NCI-H1048 (cell line): ENCODE data around the gene S100A16.
"Not testable (repeated sequence)": the region's sequence is repeated elsewhere in the genome, so short reads cannot be mapped to it uniquely, and the experiment has no call there.

ENCODE experiments used
- DNase-seq: peaks from one replicate; lab custom pipeline; 2025; lab: John Stamatoyannopoulos, UW

The S100A16 gene

GRCh38 chr1:153562021-153562420 is 50.9 kb downstream of the S100A16 start:
- not testable (repeated sequence) for DNase-seq

DNA sequence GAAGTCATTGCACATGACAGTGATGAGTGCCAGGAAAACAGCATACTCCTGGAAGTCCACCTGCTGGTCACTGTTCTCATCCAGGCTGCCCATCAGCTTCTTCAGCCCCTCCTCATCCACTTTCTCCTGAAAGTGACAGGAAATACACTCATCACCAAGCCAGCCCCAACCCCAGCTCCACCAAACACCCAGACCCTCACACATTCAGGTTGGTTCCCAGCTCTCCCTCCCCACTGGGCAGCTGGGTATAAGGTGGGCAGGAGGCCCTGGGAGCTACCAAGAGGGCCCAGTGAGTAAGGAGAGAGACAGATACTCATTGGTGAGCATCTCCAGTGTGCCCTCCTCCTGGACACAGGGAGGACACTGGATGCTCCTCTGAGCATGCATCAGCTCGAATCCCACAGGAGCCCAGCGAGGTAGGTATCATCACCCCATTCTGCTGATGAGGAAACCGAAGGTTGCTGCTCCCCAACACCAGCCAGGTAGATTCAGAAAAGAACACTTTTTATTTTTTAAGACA is 51.4 kb downstream of the S100A16 start:
- no peak for DNase-seq

DNA sequence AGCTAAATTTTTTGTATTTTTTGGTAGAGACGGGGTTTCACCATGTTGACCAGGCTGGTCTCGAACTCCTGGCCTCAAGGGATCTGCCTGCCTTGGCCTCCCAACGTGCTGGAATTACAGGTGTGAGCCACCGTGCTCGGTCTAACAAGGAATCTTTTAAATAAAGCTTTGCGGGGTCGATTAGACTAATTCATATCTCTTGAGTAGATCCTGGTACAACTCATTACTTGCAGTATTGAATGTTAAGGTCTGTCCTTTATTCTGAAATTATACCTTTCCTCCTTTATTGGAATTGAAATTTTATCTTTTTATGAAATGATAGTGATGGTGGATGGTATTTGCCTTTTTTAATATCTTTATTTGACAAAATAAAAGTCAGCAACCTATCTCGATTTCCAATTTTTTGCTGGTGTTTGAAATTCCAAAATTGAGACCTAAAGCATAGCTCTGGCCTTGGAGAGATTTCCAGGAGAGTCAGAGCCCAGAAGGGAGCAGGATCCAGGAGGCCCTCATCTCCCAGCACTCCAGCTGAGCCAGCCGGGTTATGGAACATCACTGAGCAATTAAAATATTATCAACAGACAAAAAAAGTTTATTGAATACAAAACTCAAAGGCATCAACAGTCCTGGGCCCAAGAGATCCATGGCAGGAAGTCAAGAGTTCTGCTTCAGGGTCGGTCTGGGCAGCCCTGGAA is 52.0 kb downstream of the S100A16 start:
- no peak for DNase-seq

DNA sequence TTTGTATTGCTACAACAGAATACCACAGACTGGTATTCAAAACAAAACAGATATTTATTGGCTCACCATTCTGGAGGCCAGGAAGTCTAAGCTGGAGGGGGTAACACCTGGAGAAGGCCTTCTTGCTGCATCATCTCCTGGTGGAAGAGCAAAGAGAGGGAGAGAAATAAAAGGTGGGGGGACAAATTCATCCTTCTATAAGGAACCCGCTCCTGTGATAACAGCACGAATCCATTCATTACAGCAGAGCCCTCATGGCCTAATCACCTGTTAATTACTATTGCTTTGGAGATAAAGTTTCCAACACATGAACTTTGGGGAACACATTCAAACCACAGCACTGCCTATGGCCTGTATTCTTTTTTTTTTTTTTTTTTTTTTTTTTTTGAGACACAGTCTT is 52.7 kb downstream of the S100A16 start:
- DNase-seq: no peak

GRCh38 chr1:153557877-153558276 is 55.1 kb downstream of the S100A16 start:
- no peak for DNase-seq
